Pancreas (tissue), 10 donors: Measurements from ENCODE around the gene TSHZ2. TPM values are rescaled to one million over a fixed set of nuclear protein-coding genes. Genes with fewer than 3 reads are reported as not detected.

Experiments
- ATAC-seq, 4 donors: fragments of 200-7000 bp; cut with Tn5 transposase; one replicate each; pipeline versions ENCODE4 v1.8.0 to v1.9.1; 2020; ENCODE audit warnings: mild to moderate bottlenecking in 4 of 4, moderate library complexity in 4 of 4
- DNase-seq, 6 donors: peaks; one replicate each; pipeline ENCODE4 v3.0.0-alpha.2; 2020
- FAIRE-seq: peaks from 2 replicates; lab custom pipeline; 2012; peaks lifted over from hg19 to GRCh38; lab: Jason Lieb, UNC
- H3K27ac ChIP-seq, 4 donors: fragments of 200-600 bp; sonication (generic); 1 replicate in 3 of 4; 2 replicates in 1 of 4; pipeline versions ENCODE4 v1.5.0 to v1.8.0; 2020
- H3K27me3 ChIP-seq, 4 donors: fragments of 200-600 bp; one replicate each; pipeline ENCODE4 v1.8.0; 2021
- H3K36me3 ChIP-seq, 3 donors: fragments of 200-600 bp; sonication (generic) in 1 of 3; one replicate each; pipeline versions ENCODE4 v1.5.0 to v1.8.0; 2020 to 2021
- H3K4me1 ChIP-seq, 3 donors: fragments of 200-600 bp; one replicate each; pipeline ENCODE4 v1.8.0; 2021
- H3K4me3 ChIP-seq, 4 donors: fragments of 200-600 bp; sonication (generic) in 2 of 4; one replicate each; pipeline versions ENCODE4 v1.5.0 to v1.8.0; 2020 to 2021
- H3K9me3 ChIP-seq, 4 donors: fragments of 200-600 bp; one replicate each; pipeline ENCODE4 v1.8.0; 2021
- WGBS, 2 donors: extraction: QIAGEN DNeasy Blood & Tissue Kit; methylation state at CpG; one replicate each; pipeline ENCODE4 v1.1.7; 2013; 5-methylcytosine and 5-hydroxymethylcytosine counted together
- intact Hi-C, 3 donors: fragments of 100-400 bp; cut with DNase I; formaldehyde crosslinking; loops; one replicate each; pipeline versions ENCODE4 v1.11.1 to v1.14.2; 2022
- polyA plus RNA-seq, 2 donors: library from polyadenylated mRNA; stranded (reverse); fragments of 200-250 nt; gene quantifications; one replicate each; pipeline ENCODE4 v1.2.3, GENCODE V29; 2013
- total RNA-seq, 6 donors: library from RNA; stranded (reverse); fragmentation: NEBNext Ultra II Directional in 4 of 6; extraction: Animal tissue kit (Norgen Biotek cat#: 25700) in 4 of 6; gene quantifications; one replicate each; pipeline versions ENCODE4 v1.2.1 to v1.2.4, GENCODE V29; 2021 to 2023
- TF ChIP-seq, protein P1 (sequence below), 4 donors: fragments of 200-600 bp; sonication (generic) in 3 of 4; IDR thresholded peaks; one replicate each; pipeline versions ENCODE4 v1.5.0 to v1.8.0; 2021; ENCODE audit warnings: antibody characterized with exemption in 4 of 4
- donor health status: healthy with polysubstance abuse.
- donor health status: DM: no; HTN: no; CAD: no; lungs with moderate emphysema.
- donor health status: DM: no; HTN: no; CAD: no.
- donor health status: control.
- donor health status: control.
- donor health status: Bipolar disorder and iron deficiency.
- donor health status: DM: yes; HTN: yes; CAD: no.
- donor health status: DM: no; HTN: no; CAD: no.
- donor health status: DM: no; HTN: no; CAD: no.
- donor health status: DM: yes; HTN: yes; CAD: no.

Gene TSHZ2
- total and polyA plus RNA-seq, 8 donors, result 2.2 to 23.5 (median 4.5) TPM

DNA sequence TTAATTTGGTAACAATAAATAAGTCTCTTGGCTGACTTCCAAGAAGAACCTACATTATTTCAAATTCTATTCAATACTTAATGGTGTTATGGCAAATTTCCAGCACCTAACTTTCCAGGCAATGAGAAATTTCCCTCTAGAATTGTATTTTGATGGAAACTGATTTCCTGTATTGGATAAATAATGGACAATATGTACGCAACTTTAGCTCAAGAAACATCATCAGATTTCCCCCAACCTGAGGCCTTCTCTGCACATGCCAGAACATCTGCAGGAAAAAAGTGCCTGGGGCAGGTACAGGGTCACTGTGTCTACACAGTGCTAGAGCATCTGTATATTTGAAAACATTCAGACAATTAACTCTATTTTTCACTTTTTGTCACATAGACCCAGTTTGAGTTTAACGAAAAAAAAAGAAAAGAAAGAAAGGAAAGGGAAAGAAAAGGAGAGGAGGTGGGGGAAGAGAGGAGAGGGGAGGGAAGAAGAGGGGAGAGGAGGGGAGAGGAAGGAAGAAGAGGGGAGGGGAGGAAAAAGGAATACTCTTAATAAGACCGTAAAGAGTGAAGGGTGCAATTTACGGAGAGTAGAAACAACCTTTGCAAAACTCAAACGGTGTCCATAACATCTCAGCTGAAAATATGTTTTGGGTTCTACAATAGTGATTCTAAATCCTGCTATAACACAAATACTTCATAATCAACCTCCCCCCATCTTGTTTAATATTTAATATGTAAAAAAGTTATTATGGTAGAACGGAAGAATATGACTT is 130.0 kb downstream of the TSHZ2 start:
- Histone ChIP-seq H3K27ac (no peak overlapping the region), H3K27me3 (no peaks in the 10 kb centered on the region), H3K4me1 (no peaks in the 10 kb centered on the region), H3K36me3 (no peaks in the 10 kb centered on the region), H3K9me3 (no peaks in the 10 kb centered on the region), H3K4me3 (no peak overlapping the region)
- intact Hi-C loops, result no loop called here
- TF ChIP-seq, protein P1, sequence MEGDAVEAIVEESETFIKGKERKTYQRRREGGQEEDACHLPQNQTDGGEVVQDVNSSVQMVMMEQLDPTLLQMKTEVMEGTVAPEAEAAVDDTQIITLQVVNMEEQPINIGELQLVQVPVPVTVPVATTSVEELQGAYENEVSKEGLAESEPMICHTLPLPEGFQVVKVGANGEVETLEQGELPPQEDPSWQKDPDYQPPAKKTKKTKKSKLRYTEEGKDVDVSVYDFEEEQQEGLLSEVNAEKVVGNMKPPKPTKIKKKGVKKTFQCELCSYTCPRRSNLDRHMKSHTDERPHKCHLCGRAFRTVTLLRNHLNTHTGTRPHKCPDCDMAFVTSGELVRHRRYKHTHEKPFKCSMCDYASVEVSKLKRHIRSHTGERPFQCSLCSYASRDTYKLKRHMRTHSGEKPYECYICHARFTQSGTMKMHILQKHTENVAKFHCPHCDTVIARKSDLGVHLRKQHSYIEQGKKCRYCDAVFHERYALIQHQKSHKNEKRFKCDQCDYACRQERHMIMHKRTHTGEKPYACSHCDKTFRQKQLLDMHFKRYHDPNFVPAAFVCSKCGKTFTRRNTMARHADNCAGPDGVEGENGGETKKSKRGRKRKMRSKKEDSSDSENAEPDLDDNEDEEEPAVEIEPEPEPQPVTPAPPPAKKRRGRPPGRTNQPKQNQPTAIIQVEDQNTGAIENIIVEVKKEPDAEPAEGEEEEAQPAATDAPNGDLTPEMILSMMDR (IDR thresholded peaks at IDR 0.05), result no peak
- no peak for ATAC-seq
- no peak for FAIRE-seq
- 90 to 91% methylated on average over 6 of the region's 6 CpGs for WGBS, 2 donors
- no peak for DNase-seq

GRCh38 chr20:53103124-53103523 is 131.0 kb downstream of the TSHZ2 start:
- ATAC-seq (no peak), FAIRE-seq (no peak), DNase-seq (no peak)
- no peaks in the 10 kb centered on the region for H3K36me3 ChIP-seq
- intact Hi-C loops, result no loop called here
- H3K27me3 ChIP-seq, result no peaks in the 10 kb centered on the region
- H3K9me3 ChIP-seq, result no peaks in the 10 kb centered on the region
- no peaks in the 10 kb centered on the region for H3K4me1 ChIP-seq
- TF ChIP-seq, protein P1 (IDR thresholded peaks at IDR 0.05), result no peak
- H3K4me3 ChIP-seq, result no peak overlapping the region
- 74 to 80% methylated on average over 1 of the region's 1 CpG for WGBS, 2 donors
- H3K27ac ChIP-seq, result no peak overlapping the region

- Histone ChIP-seq H3K27ac (no peak overlapping the region), H3K4me3 (no peak overlapping the region), H3K36me3 (no peaks in the 10 kb centered on the region), H3K4me1 (no peaks in the 10 kb centered on the region), H3K27me3 (no peaks in the 10 kb centered on the region), H3K9me3 (no peaks in the 10 kb centered on the region)
- ATAC-seq (no peak), DNase-seq (no peak), FAIRE-seq (no peak)
- TF ChIP-seq, protein P1 (IDR thresholded peaks at IDR 0.05), result no peak
- 82 to 88% methylated on average over 7 of the region's 7 CpGs for WGBS, 2 donors
- intact Hi-C loops, result no loop called here
Observed at GRCh38 chr20:53104884-53105283, 132.7 kb downstream of the TSHZ2 start.

GRCh38 chr20:53116733-53117132 is 144.6 kb downstream of the TSHZ2 start:
- intact Hi-C loops, result no loop called here
- TF ChIP-seq, protein P1 (IDR thresholded peaks at IDR 0.05), result no peak
- no peak overlapping the region for H3K27ac ChIP-seq
- H3K36me3 ChIP-seq, result no peaks in the 10 kb centered on the region
- DNase-seq (no peak), ATAC-seq (no peak), FAIRE-seq (no peak)
- H3K9me3 ChIP-seq, result no peaks in the 10 kb centered on the region
- no peak overlapping the region for H3K4me3 ChIP-seq
- H3K4me1 ChIP-seq, result no peaks in the 10 kb centered on the region
- H3K27me3 ChIP-seq, result no peaks in the 10 kb centered on the region
- 65 to 83% methylated on average over 3 of the region's 3 CpGs for WGBS, 2 donors

- Histone ChIP-seq H3K4me1 (no peaks in the 10 kb centered on the region), H3K4me3 (no peak overlapping the region), H3K9me3 (no peaks in the 10 kb centered on the region), H3K36me3 (no peaks in the 10 kb centered on the region), H3K27ac (no peak overlapping the region), H3K27me3 (no peaks in the 10 kb centered on the region)
- TF ChIP-seq, protein P1 (IDR thresholded peaks at IDR 0.05), result no peak
- ATAC-seq, result no peak
- intact Hi-C loops, result no loop called here
- 67 to 75% methylated on average over 4 of the region's 4 CpGs for WGBS, 2 donors
- no peak for FAIRE-seq
- DNase-seq, result no peak
Observed at GRCh38 chr20:53122853-53123252, 150.7 kb downstream of the TSHZ2 start.
